ENCODE results near the gene PDE11A. TPM values are rescaled to one million over a fixed set of nuclear protein-coding genes. Genes with fewer than 3 reads are reported as not detected.

The PDE11A gene
- total and polyA plus RNA-seq, 2 of the 13 experiments (the other 11 are each of a cell fraction or from before 2014, with no cell fraction given) = 1.2 to 1.7 TPM

- intact Hi-C loops (cut with micrococcal nuclease; ENCODE audit: unreplicated experiment) (loop anchor here (10.0 kb wide), 1 partner anchor 612 kb away; no protein-coding TSS in a partner anchor), in situ Hi-C loops (cut with HindIII; ENCODE audit: extremely low pct_ligation_motif_present, low pct_unique_long_range_greater_than_20kb) (no loop called here)
- CTCF ChIA-PET (ENCODE audit: low intra/inter-chr PET ratio, low total read pairs) = no interaction called here
- no peak overlapping the region for H3K27ac ChIP-seq (ENCODE audit: extremely low read length, insufficient read depth, low read length)
- POLR2A ChIA-PET = no interaction called here
- BruUV-seq (replicated peaks) = no TSS peak
- H3K9me3 ChIP-seq (ENCODE audit: low read length) = no peaks in the 10 kb centered on the region
- H2AFZ ChIP-seq (ENCODE audit: low read length) = no peak overlapping the region
- FAIRE-seq (no peak), ATAC-seq (no peak), DNase-seq (ENCODE audit: low spot score) (no peak)
- H3K36me3 ChIP-seq (replicated peaks in 1 of 2; ENCODE audit: control insufficient read depth in 1 of 2, insufficient read depth in 2 of 2, low read length in 2 of 2) = no peaks in the 10 kb centered on the region
- no peak overlapping the region for H3K9ac ChIP-seq (ENCODE audit: insufficient read depth, low read depth, low read length)
- H3K4me3 ChIP-seq (replicated peaks in 1 of 3; ENCODE audit: insufficient read depth in 1 of 3, low read depth in 2 of 3, low read length in 3 of 3) = no peak overlapping the region
- H3K4me2 ChIP-seq (ENCODE audit: low read depth, low read length) = no peak overlapping the region
- H3K27me3 ChIP-seq (ENCODE audit: control insufficient read depth in 1 of 2, insufficient read depth in 2 of 2, low read length in 2 of 2) = no peaks in the 10 kb centered on the region
- no peaks in the 10 kb centered on the region for H3K4me1 ChIP-seq (ENCODE audit: insufficient read depth, low read length)
- H4K20me1 ChIP-seq (ENCODE audit: insufficient read depth, low read length) = no peaks in the 10 kb centered on the region
- no peaks in the 10 kb centered on the region for H3K79me2 ChIP-seq (ENCODE audit: insufficient read depth, low read length)
- WGBS (ENCODE audit: low lambda C conversion rate) = 52% methylated on average over 4 of the region's 4 CpGs
- no peak for TF ChIP-seq ZNF839 (CRISPR knock-in tag; IDR thresholded peaks at IDR 0.05; ENCODE audit: borderline replicate concordance)
- TF ChIP-seq ZNF776 (CRISPR knock-in tag; IDR thresholded peaks at IDR 0.05) = no peak
- no peak for TF ChIP-seq TEF (CRISPR knock-in tag; IDR thresholded peaks at IDR 0.05)
- TF ChIP-seq SIN3A (IDR thresholded peaks at IDR 0.05; ENCODE audit: borderline replicate concordance, low read depth, low read length) = no peak
- no peak for TF ChIP-seq ZNF253 (CRISPR knock-in tag; IDR thresholded peaks at IDR 0.05; ENCODE audit: borderline replicate concordance)
- TF ChIP-seq SNAPC4 (CRISPR knock-in tag; IDR thresholded peaks at IDR 0.05) = no peak
- no peak for TF ChIP-seq ZNF619 (CRISPR knock-in tag; IDR thresholded peaks at IDR 0.05)
- TF ChIP-seq ESRRA (CRISPR knock-in tag; IDR thresholded peaks at IDR 0.05; ENCODE audit: low read depth) = no peak
- TF ChIP-seq ZNF331 (CRISPR knock-in tag; IDR thresholded peaks at IDR 0.05) = no peak
- TF ChIP-seq SOX13 (IDR thresholded peaks at IDR 0.05) = no peak
- TF ChIP-seq SOX13 (CRISPR knock-in tag; conservative IDR thresholded peaks at IDR 0.05 in 1 of 2, IDR thresholded peaks at IDR 0.05 in 1 of 2) = no peak
- no peak for TF ChIP-seq ZNF281 (CRISPR knock-in tag; IDR thresholded peaks at IDR 0.05; ENCODE audit: borderline replicate concordance)
- no peak for TF ChIP-seq MXI1 (IDR thresholded peaks at IDR 0.05; ENCODE audit: borderline replicate concordance, low read depth, low read length)
- no peak for TF ChIP-seq ZNF772 (CRISPR knock-in tag; IDR thresholded peaks at IDR 0.05)
- TF ChIP-seq U2AF1 (optimal IDR thresholded peaks at IDR 0.05; ENCODE audit: low read depth, low read length) = no peak
- no peak for TF ChIP-seq SMAD9 (CRISPR knock-in tag; IDR thresholded peaks at IDR 0.05)
- no peak for TF ChIP-seq PHF5A (CRISPR knock-in tag; IDR thresholded peaks at IDR 0.05; ENCODE audit: low read depth, unreplicated experiment)
- TF ChIP-seq ZNF644 (CRISPR knock-in tag; IDR thresholded peaks at IDR 0.05; ENCODE audit: low read depth) = no peak
Measured at GRCh38 chr2:177756336-177756735, 316.2 kb downstream of the PDE11A start.
